IPS-11a (cell line): ENCODE data around the gene MTA2.
A peak's percentile ranks its signal among the peaks of the same experiment; 100 is the strongest.

Experiments
- H3K4me3 ChIP-seq: one replicate; pipeline ENCODE4 v1.5.1; 2013; ENCODE audit warnings: low read depth, low read length, control low read depth

The MTA2 gene

DNA sequence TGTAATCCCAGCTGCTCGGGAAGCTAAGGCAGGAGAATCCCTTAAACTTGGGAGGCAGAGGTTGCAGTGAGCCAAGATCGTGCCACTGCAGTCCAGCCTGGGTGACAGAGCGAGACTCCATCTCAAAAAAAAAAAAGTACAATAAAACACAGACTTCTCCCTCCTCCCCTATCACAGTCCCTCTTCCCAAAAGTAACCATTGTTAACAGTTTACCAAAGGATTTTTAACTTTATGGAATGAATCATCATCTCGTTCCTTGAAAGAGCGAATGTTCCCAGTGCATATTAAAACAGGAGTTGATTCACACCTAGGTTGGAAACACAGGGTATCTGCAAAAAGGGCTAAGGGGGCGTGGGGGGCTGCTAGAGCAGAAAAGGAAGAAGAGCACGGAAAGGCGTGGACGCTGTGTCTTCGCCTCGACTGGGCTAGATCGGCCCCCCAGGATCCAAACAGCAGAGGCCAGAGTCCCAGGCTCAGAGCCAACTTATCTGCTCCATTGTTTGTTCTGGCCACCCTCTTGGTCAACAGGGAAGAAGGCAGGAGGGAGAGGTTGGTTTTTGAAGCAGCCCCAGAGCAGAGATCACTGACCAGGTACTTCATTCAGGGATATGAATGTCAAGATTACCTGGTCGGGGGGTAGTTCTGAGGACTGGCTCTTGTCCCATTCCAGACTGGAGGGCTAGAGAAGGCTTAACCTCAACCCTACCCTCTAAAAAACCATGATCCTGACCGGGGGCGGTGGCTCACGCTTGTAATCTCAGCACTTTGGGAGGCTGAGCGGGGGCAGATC, 52.9 kb downstream of the MTA2 start:
- H3K4me3 ChIP-seq, result no peak overlapping the region

DNA sequence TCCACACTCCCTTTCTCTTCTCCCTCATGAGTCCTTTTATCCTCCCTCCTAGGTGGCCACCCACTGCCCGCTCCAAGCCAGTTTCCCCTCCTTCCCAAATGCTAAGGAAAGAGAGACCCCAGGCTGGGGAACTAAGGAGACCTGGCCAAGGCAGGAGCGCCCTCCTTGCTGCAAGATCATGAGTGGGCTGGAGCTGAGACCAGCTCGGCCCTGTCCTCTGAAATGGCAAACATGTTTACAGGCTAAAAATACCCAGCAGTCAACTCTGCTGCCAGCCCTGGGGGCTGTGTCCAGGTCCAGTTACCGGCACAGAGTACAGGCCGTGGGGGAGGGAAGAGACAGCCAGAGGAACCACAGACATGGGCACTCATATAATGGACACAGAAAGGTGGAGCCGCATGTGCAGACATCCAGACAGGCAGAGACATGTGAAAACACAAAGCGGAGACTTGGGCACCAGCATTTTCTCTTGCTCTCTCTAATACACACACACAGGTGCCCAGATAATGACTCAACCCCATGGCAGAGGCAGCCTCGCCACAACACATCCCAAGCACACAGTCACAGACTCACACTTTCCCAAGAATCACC, 53.9 kb downstream of the MTA2 start:
- H3K4me3 ChIP-seq, result no peak overlapping the region

DNA sequence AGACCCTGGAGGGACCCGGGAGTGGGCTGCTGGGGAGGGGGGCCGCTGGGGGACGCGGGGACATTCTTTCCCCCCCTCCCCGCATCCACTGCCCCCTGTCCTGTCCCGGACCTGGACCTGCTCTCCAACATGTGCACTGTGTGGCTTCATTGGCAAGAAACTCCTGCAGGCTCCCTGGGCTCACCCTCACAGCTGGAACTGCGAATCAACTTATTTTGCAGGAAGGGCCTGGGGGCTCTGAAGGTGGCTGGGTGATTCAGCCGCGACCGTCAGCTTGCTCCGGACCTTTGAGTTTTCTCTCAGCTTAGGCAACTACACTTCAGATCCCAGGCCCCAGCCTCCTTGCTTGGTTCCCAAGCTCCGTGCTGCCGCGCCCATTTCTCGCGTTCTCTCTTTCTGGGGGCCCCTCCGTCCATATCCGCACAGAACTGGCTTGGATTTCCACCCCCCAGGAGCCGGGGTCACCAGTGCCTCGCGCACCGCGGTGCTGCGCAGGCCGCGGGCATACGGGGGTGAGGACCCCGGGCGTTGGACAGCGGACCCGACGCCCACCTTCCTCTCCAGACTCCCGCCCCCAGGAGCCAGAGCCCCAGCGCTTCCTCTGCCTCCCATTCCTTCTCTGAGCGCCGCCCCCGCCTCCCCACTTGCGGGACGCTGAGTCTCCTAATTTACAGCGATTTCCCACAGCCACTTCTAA, 54.6 kb downstream of the MTA2 start:
- H3K4me3 ChIP-seq, result peak overlapping the region; percentile 24

DNA sequence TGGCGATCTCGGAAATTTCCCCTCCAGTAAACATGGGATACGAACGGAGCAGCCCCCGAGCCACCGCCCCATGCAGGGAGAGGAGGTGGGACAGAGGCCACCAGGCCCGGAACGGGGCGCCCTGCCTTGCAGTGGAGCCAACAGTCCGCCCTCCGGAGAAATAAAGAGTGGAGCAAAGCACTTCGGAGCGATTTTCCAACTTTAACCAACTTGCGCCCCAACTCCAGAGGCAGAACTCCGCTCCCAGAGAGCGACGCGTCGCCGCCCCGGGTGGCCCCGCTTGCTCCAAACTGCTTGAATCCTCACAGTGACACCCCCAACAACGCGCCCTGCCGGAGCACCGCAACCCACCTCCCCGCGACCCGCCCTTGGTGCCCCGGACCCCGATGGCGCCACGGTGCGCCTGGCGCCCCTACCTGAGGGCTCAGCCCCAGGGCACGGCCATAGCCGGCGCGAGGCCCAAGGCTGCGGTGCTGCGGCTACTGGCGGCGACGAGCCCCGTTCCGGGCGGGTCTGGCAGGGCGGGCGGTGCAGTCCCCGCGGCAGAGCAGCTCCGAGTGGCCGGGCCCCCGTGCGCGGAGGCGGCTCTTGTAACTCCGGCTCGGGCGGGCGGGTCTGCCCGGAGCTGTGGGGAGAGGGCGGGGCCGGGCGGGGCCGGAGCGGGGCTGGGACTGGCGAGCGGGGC, 55.3 kb downstream of the MTA2 start, which contains the start of gene AHNAK:
Gene AHNAK, minus strand, starts transcription at position 563 of the 685 bp plus-strand sequence. CDS start 10,708 bp downstream, outside the sequence.
- H3K4me3 ChIP-seq, result peak within 1 kb of the TSS; percentile 71

DNA sequence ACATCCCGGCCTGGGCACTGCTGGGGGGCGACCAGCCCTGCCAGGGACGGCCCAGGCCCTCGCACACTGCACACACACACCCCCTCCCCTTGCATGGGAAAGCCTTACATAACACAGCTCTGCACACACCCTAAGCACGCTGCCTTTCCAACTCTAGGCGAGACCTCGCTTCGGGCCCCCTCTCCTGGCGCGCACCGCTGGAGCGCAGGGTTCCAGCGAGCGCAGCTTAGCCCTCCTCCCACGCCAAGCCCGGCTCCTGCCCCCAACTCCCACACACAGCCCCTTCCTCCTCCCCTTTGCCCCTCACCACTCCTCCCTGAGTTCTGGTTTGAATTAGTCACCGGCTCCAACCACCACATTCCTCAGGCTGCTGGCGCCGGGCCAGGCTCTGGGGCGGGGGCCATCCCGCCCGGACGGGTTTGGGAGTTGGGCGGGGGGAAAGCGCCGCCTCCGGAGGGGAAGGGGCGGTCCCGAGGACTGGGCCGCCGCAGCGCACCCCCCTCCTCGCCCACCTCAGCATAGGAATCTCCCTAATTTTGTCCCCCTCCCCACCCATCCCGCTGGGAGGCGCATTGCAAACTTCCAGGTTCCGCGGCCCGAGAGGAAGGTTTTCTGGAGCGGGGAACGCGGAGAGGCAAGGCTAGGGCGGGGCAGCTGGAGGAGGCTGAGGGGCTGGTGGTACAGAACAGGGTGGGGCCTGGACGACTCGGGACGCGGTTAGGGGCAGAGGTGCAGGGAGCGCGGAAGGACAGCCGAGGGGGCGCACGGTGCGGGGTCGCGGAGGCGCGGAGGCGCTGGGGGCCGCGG, 56.0 kb downstream of the MTA2 start:
- H3K4me3 ChIP-seq, result peak overlapping the region; percentile 71

DNA sequence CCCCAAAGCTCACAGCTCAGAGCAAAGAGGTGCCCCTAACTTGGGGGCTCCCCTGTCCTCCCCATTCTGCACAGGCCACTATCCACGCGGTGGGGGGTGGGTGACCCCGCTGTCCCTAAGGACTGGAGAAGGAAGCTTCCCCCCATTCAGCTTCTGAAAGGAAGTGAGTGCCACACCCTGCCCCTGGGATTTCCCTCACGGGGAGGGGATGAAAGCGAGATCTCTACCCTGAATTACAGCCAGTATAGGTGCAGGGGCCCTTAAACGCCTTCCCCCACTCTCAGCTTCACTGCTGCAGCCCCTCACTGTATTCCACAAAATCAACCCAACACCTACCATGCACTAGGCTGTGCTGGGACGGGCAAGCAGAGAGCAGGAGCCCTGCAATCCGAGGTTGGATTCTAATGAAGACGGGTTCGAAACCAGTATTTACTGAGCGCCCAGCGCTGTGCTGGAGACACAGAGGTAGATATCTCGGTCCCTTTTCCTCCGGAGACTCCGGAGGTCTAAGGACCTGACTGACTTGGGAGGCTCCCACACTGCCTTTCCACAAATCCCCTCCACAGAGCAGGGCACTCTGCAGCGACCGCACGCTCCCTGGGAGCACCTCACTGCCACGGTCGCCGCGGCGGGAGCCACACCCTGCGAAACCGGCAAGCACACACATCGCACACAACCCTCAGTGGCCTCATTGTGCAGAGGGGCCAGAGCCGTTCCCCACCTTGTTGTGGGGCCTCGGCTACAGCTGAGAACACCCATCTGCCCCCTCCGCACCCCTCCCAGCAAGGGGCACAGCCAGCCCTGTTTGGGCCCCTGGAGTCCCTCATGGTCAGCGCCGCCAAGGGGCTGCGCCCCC, 56.9 kb downstream of the MTA2 start:
- H3K4me3 ChIP-seq, result peak overlapping the region; percentile 71

DNA sequence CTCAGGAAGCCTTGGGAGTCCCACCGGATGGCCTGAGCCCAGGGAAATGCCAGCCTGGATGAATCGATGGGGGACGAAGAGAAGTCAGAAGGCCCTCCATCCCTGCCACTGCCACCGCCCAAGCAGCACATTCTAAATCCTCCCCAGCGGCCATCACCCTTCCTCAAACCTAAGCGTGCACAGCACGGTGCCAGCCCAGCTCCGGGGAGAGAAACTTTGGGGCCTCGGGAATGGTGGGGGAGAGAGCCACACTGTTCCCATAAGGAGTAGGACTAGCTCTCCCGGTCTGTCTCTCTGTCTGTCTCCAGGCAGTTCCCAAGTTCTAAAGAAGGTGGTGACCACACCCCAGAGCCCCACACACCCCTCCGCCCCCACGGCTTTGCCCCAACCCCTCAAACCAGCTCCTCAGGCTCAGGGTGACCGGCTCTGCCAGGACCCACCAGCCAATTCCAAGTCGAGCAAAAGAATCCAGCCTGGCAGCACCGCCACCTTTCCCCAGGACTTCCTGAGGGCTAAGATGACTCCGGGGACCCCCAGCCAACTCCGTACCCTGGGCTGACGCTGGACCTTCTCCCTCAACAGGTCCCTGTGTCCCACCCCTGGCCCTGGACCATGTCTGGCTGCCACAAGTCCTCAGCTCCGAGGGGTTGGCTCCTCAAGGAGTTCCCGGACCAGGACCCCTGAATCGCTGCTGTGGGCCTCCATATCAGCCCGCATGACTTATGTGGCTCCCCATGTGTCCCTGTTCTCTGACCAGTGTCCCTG, 57.8 kb downstream of the MTA2 start:
- H3K4me3 ChIP-seq, result no peak overlapping the region
